ENCODE results near the gene TMEM115. TPM values are rescaled to one million over a fixed set of nuclear protein-coding genes. Genes with fewer than 3 reads are reported as not detected.
A peak's percentile ranks its signal among the peaks of the same experiment; 100 is the strongest.

Gene TMEM115
- 100 to 1,000 TPM in 1 of 4 donors, 10 to 100 TPM in 3; 70.0 to 111 (median 85.1) TPM for total RNA-seq

GRCh38 chr3:50358911-50359759 lies at the start of gene TMEM115:
Gene TMEM115, minus strand, starts transcription at chr3:50359521. Its CDS starts 458 bp downstream, at chr3:50359063.
- H3K9me3 ChIP-seq, result no peaks in the 10 kb centered on the region
- TF ChIP-seq POLR2A (IDR thresholded peaks at IDR 0.05), result peak; percentile 38 to 83
- TF ChIP-seq, protein P1, sequence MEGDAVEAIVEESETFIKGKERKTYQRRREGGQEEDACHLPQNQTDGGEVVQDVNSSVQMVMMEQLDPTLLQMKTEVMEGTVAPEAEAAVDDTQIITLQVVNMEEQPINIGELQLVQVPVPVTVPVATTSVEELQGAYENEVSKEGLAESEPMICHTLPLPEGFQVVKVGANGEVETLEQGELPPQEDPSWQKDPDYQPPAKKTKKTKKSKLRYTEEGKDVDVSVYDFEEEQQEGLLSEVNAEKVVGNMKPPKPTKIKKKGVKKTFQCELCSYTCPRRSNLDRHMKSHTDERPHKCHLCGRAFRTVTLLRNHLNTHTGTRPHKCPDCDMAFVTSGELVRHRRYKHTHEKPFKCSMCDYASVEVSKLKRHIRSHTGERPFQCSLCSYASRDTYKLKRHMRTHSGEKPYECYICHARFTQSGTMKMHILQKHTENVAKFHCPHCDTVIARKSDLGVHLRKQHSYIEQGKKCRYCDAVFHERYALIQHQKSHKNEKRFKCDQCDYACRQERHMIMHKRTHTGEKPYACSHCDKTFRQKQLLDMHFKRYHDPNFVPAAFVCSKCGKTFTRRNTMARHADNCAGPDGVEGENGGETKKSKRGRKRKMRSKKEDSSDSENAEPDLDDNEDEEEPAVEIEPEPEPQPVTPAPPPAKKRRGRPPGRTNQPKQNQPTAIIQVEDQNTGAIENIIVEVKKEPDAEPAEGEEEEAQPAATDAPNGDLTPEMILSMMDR (IDR thresholded peaks at IDR 0.05), result no peak
- DNase-seq, result peak; percentile 98
- WGBS, 2 donors, result 0 to 3% methylated on average over 13 to 14 of the region's 64 CpGs
- intact Hi-C loops (cut with DNase I), result no loop called here
- peak within 1 kb of the TSS; percentile 58 to 92 (median 87) for H3K4me3 ChIP-seq (replicated peaks in 1 of 3)
- H3K27ac ChIP-seq, result peak within 1 kb of the TSS; percentile 85 to 90 (median 89)
- peaks cover 13% of the 10 kb centered on the region in 2 donors for H3K36me3 ChIP-seq
- no peaks in the 10 kb centered on the region for H3K27me3 ChIP-seq
- H3K4me1 ChIP-seq, result peaks cover 36 to 44% of the 10 kb centered on the region in 2 donors

DNA sequence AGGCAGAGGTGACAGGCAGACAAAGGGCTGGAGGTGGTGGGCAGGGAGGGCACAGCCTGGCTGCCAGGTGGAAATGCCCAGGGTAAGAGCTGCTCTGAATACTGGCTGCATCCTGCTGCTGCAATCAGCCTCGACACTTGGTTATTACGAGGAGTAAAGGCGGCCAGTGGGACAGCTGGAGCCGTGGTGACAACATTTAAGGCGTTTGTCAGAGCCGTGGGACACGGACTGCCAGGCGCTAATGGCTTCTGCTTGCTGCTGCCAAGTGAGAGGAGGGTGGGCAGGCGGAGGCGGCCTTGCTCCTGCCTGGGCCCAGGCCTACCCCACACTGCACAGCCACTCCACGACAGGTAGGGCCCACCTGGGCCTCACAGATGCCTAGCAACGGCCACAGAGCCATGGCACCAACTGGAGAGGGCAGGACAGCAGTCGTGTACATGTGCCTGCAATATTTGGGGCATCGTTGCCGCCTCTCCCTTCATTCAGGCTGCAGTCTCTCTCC lies 49.2 kb upstream of the TMEM115 start:
- TF ChIP-seq POLR2A (IDR thresholded peaks at IDR 0.05), result no peak
- TF ChIP-seq, protein P1 (IDR thresholded peaks at IDR 0.05), result no peak
- DNase-seq, result no peak
- WGBS, 2 donors, result 79% methylated on average over 8 to 15 of the region's 15 CpGs
- Histone ChIP-seq H3K9me3 (no peaks in the 10 kb centered on the region), H3K36me3 (no peaks in the 10 kb centered on the region), H3K4me3 (replicated peaks in 1 of 3) (no peak overlapping the region), H3K4me1 (no peaks in the 10 kb centered on the region), H3K27me3 (no peaks in the 10 kb centered on the region), H3K27ac (no peak overlapping the region)
- intact Hi-C loops (cut with DNase I), result no loop called here

- intact Hi-C loops (cut with DNase I), result no loop called here
- Histone ChIP-seq H3K27me3 (no peaks in the 10 kb centered on the region), H3K4me3 (replicated peaks in 1 of 3) (no peak overlapping the region), H3K9me3 (no peaks in the 10 kb centered on the region), H3K4me1 (peaks cover 0 to 8% of the 10 kb centered on the region in 2 donors), H3K27ac (no peak overlapping the region), H3K36me3 (no peaks in the 10 kb centered on the region)
- DNase-seq, result no peak
- TF ChIP-seq, protein P1 (IDR thresholded peaks at IDR 0.05), result no peak
- no peak for TF ChIP-seq POLR2A (IDR thresholded peaks at IDR 0.05)
- WGBS, 2 donors, result 76 to 82% methylated on average over 1 of the region's 1 CpG
Observed at GRCh38 chr3:50406487-50406886, 47.2 kb upstream of the TMEM115 start.

- no peaks in the 10 kb centered on the region for H3K9me3 ChIP-seq
- WGBS, 2 donors, result 21 to 22% methylated on average over 8 of the region's 8 CpGs
- no peak for DNase-seq
- H3K4me1 ChIP-seq, result peaks cover 0 to 8% of the 10 kb centered on the region in 2 donors
- no peak overlapping the region for H3K4me3 ChIP-seq (replicated peaks in 1 of 3)
- H3K36me3 ChIP-seq, result no peaks in the 10 kb centered on the region
- no peak for TF ChIP-seq POLR2A (IDR thresholded peaks at IDR 0.05)
- no peak overlapping the region for H3K27ac ChIP-seq
- H3K27me3 ChIP-seq, result no peaks in the 10 kb centered on the region
- intact Hi-C loops (cut with DNase I), result no loop called here
Observed at GRCh38 chr3:50405249-50405648, 45.9 kb upstream of the TMEM115 start.

DNA sequence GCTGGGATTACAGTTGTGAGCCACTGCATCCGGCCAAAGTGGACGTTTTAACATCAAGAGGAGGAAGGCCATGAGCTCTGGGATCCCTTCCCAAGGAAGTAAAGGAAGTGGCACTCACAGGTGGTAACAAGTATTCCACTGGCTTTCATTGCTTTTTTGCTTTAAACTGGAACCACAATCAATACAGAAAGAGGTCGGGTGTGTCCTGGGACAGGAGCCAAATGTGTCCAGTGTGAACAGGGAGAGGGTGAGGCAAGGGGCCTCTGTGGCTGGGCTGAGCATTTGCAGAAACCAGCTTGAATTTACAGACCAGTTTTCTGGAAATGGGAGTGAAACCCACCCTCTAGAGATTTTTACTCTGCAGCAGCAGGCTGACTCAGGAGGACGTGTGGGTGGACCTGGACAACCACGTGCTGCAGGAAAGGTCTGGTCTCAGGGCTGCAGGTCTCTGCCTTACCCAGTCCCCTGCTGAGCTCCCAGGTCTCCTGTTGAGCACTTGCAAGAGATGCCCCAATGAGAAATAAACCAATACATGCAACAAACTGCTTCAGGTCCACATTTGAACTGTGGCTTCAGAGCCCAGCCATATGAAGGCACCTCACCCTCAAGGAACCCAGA lies 42.8 kb upstream of the TMEM115 start:
- H3K36me3 ChIP-seq, result no peaks in the 10 kb centered on the region
- TF ChIP-seq, protein P1 (IDR thresholded peaks at IDR 0.05), result no peak
- no peak for TF ChIP-seq POLR2A (IDR thresholded peaks at IDR 0.05)
- DNase-seq, result peak; percentile 51 to 53
- no peak overlapping the region for H3K4me3 ChIP-seq (replicated peaks in 1 of 3)
- WGBS, 2 donors, result 11 to 21% methylated on average over 5 of the region's 5 CpGs
- intact Hi-C loops (cut with DNase I), result no loop called here
- H3K4me1 ChIP-seq, result peaks cover 0 to 8% of the 10 kb centered on the region in 2 donors
- no peaks in the 10 kb centered on the region for H3K9me3 ChIP-seq
- no peaks in the 10 kb centered on the region for H3K27me3 ChIP-seq
- H3K27ac ChIP-seq, result no peak overlapping the region

All from thyroid gland (tissue), 4 donors.